Colonic mucosa (tissue), 4 donors: Measurements from ENCODE around the gene COBL. TPM values are rescaled to one million over a fixed set of nuclear protein-coding genes. Genes with fewer than 3 reads are reported as not detected.

Experiments
- DNase-seq: peaks from one replicate; pipeline ENCODE4 v3.0.0-alpha.2; 2020
- H3K27ac ChIP-seq: fragments of 200-600 bp; one replicate; pipeline ENCODE4 v1.8.0; 2021
- H3K27me3 ChIP-seq: fragments of 200-600 bp; one replicate; pipeline ENCODE4 v1.8.0; 2021
- H3K36me3 ChIP-seq: fragments of 200-600 bp; one replicate; pipeline ENCODE4 v1.8.0; 2021
- H3K4me1 ChIP-seq: fragments of 200-600 bp; one replicate; pipeline ENCODE4 v1.8.0; 2021; ENCODE audit warnings: mild to moderate bottlenecking
- H3K4me3 ChIP-seq: fragments of 200-600 bp; one replicate; pipeline ENCODE4 v1.8.0; 2021
- H3K9ac ChIP-seq, 2 donors: one replicate each; pipeline ENCODE4 v1.7.0; 2013; ENCODE audit warnings: control low read depth in 2 of 2, low read depth in 2 of 2, low read length in 2 of 2
- H3K9me3 ChIP-seq: fragments of 200-600 bp; one replicate; pipeline ENCODE4 v1.8.0; 2021
- intact Hi-C: fragments of 100-400 bp; cut with DNase I; formaldehyde crosslinking; loops from one replicate; pipeline ENCODE4 v1.14.1; 2022
- total RNA-seq, 2 donors: library from RNA; stranded (reverse); fragmentation: NEBNext Ultra II Directional in 1 of 2; extraction: Animal tissue kit (Norgen Biotek cat#: 25700) in 1 of 2; gene quantifications; one replicate each; pipeline ENCODE4 v1.2.1, GENCODE V29; 2021
- TF ChIP-seq, protein P1 (sequence below): fragments of 200-600 bp; IDR thresholded peaks from one replicate; pipeline ENCODE4 v1.8.0; 2022; ENCODE audit warnings: antibody characterized with exemption, mild to moderate bottlenecking
- donor health status: healthy.
- donor health status: DM: no; HTN: no; CAD: no.
- donor health status: DM: no; HTN: no; CAD: no.

The COBL gene
- total RNA-seq, 2 donors from 2014 or later, result 36.8 to 49.2 TPM

DNA sequence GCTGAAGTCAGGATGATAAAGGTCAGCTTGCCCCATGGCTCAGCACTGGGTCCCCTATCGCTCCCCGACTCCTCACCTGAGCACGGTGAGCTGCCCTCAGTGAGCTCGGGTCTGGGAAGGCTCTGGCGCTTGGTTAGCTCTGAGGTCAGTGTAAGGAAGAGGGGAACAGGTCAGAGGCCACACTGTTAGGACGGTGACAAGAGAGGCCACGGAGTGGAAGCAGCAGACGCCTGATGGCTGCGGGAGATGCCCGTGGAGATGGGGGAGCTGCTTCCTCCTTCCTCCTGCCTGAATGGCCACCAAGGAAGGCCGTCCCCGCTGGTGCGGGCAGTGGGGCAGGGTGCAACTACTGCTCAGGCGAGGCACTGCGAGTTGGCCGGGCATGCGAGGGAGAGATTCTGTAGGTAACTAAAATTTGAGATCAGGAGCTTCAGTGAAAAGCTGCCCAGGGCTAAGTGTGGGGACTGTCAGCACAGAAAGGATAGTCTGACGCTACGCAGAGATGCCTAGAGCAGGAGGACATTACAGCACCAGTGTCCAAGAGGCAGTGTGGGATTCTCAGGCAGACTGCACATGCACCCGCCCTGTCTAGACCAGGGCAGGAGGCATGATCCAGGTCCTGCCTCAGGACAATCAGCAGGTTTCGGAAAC is 302.6 kb downstream of the COBL start:
- Histone ChIP-seq H3K27ac (no peak overlapping the region), H3K27me3 (no peaks in the 10 kb centered on the region), H3K4me1 (no peaks in the 10 kb centered on the region), H3K4me3 (no peak overlapping the region), H3K9me3 (no peaks in the 10 kb centered on the region), H3K9ac (no peak overlapping the region), H3K36me3 (no peaks in the 10 kb centered on the region)
- no peak for DNase-seq
- TF ChIP-seq, protein P1, sequence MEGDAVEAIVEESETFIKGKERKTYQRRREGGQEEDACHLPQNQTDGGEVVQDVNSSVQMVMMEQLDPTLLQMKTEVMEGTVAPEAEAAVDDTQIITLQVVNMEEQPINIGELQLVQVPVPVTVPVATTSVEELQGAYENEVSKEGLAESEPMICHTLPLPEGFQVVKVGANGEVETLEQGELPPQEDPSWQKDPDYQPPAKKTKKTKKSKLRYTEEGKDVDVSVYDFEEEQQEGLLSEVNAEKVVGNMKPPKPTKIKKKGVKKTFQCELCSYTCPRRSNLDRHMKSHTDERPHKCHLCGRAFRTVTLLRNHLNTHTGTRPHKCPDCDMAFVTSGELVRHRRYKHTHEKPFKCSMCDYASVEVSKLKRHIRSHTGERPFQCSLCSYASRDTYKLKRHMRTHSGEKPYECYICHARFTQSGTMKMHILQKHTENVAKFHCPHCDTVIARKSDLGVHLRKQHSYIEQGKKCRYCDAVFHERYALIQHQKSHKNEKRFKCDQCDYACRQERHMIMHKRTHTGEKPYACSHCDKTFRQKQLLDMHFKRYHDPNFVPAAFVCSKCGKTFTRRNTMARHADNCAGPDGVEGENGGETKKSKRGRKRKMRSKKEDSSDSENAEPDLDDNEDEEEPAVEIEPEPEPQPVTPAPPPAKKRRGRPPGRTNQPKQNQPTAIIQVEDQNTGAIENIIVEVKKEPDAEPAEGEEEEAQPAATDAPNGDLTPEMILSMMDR, result no peak
- intact Hi-C loops, result no loop called here

DNA sequence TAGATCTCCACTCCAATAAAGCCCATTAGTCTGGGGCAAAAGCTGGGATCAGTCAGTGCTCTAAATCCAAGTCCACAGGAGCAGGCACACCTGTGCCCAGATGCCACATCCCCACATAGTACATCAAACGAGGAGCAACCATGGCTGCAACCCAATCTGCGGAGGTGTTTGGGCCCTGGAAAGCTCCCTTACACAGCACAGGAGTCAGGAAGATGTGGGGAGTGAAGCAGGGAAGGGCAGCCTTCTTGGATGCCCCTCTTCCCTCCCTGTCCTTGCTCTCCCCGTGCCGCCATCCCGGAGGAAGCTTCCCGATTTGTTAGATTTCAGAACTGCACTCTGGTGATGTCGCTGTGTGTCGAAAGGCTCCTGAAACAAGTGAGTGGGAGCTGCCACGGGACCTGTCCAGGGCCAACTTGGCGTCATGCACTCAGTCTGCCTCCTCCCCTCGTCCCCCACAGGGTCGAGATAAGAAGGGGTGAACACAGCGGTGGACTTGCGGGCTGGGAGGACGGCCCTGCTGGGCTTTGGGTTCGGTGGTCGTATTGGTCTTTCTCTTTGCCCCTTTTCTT is 303.3 kb downstream of the COBL start:
- no peaks in the 10 kb centered on the region for H3K36me3 ChIP-seq
- H3K4me3 ChIP-seq, result no peak overlapping the region
- no peak for DNase-seq
- no peaks in the 10 kb centered on the region for H3K4me1 ChIP-seq
- no peaks in the 10 kb centered on the region for H3K27me3 ChIP-seq
- TF ChIP-seq, protein P1, result no peak
- no peak overlapping the region for H3K27ac ChIP-seq
- intact Hi-C loops, result no loop called here
- H3K9ac ChIP-seq, result no peak overlapping the region
- H3K9me3 ChIP-seq, result no peaks in the 10 kb centered on the region

DNA sequence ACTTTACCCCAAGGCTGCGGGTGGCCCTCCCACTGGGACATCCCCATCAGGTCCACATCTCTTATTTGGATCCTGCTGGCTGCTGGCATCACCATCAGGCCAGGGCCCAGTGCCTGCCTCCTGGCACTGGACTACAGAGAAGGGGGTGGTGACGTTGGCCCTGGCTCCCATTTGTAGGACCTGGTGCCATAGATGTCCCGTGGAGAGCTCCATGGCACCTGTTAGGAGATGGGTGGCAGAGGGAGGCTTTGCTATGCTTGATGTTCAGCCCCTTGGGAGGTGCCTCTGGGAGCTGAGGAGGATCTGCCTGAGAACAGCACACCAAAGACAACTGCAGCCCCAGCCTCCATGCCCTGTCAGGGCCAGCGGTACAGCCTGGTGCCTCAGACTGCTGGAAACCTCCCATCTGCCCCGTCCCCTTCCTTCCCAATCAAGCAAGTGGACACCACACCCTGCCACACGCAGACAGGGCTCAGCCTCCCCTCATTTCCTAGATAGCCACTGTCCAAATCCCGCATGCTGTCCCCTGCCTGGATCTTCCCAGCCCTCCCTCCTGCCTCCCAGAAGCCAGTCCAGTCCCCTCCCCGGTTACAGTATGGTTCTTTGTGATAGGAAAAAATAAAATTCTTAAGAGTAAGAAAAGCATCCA is 303.9 kb downstream of the COBL start:
- no peak overlapping the region for H3K4me3 ChIP-seq
- TF ChIP-seq, protein P1, result no peak
- intact Hi-C loops, result no loop called here

DNA sequence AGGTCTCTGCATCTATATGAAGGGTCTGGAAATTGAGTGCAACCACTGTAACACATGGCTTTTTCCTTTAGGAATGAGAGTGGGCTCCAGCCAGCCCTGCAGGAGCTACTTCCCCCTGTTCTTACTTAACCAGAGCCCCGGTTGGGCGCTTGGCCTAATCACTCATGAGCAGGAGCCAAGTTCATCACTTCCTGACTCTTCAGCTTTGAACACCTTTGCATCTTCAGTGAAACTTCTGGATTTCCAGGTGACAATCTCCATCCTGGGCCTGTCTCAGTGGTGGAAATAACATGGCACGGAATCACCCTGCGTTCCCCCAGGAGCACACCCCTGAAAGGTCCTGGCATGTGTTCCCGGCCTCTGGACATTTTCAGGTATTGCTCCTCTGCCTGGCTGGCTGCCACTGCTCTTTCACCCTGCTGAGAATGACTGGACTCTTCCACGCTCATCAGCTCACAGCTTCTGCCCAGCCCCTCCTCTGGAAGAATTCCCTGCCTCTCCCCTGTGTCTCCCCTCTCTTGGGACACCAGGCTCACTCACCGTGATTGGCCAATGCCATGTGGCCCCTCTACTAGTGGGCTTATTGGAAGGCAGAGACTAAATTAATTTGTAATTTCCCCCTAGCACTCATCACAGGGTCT is 304.8 kb downstream of the COBL start:
- H3K36me3 ChIP-seq, result no peaks in the 10 kb centered on the region
- no peak overlapping the region for H3K27ac ChIP-seq
- H3K4me3 ChIP-seq, result no peak overlapping the region
- intact Hi-C loops, result no loop called here
- TF ChIP-seq, protein P1, result no peak
- no peak overlapping the region for H3K9ac ChIP-seq
- H3K9me3 ChIP-seq, result no peaks in the 10 kb centered on the region
- H3K27me3 ChIP-seq, result no peaks in the 10 kb centered on the region
- DNase-seq, result no peak
- no peaks in the 10 kb centered on the region for H3K4me1 ChIP-seq

More for the DNA sequence above, 303.9 kb downstream of the COBL start:
- H3K9ac ChIP-seq, result no peak overlapping the region
- H3K27me3 ChIP-seq, result no peaks in the 10 kb centered on the region
- DNase-seq, result no peak
- H3K27ac ChIP-seq, result no peak overlapping the region
- H3K36me3 ChIP-seq, result no peaks in the 10 kb centered on the region
- no peaks in the 10 kb centered on the region for H3K9me3 ChIP-seq
- no peaks in the 10 kb centered on the region for H3K4me1 ChIP-seq

DNA sequence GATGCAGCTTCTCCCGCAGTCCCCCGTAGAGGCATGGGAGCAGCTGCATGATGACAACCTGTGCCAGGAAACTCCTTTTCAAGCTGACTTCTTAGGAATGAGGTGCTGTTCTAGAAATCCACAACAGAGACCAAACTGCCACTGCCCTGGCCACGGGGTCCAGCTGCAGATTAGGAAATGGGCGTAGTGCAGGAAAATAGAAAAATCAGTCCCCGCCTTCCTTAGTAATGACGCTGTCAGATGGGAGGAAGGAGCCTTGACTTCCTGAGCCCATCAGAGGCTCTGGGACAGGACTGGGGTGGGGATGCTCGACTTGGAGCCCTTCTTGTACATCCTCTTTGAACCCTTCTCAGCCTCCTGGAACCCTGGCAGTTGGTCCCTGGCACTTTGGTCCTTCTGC is 306.1 kb downstream of the COBL start:
- Histone ChIP-seq H3K4me3 (no peak overlapping the region), H3K4me1 (no peaks in the 10 kb centered on the region)
- TF ChIP-seq, protein P1, result no peak

More for the DNA sequence above, 306.1 kb downstream of the COBL start:
- H3K9ac ChIP-seq, result no peak overlapping the region
- no peak for DNase-seq
- intact Hi-C loops, result no loop called here
- H3K27ac ChIP-seq, result no peak overlapping the region
- no peaks in the 10 kb centered on the region for H3K27me3 ChIP-seq
- no peaks in the 10 kb centered on the region for H3K9me3 ChIP-seq
- H3K36me3 ChIP-seq, result no peaks in the 10 kb centered on the region
